HEK293 (cell line): ENCODE results near the gene EVC2.

Source experiments
- BCL6B ChIP-seq: fragments of 450-650 bp; formaldehyde crosslinking; IDR thresholded peaks from 2 replicates; pipeline ENCODE4 v1.5.1; 2017; ENCODE audit warnings: missing biosample characterization, missing genetic modification characterization
- MYNN ChIP-seq: fragments of 450-650 bp; formaldehyde crosslinking; IDR thresholded peaks from 2 replicates; pipeline ENCODE4 v1.5.1; 2016; ENCODE audit warnings: missing biosample characterization, missing genetic modification characterization, borderline replicate concordance
- SCRT1 ChIP-seq: fragments of 450-650 bp; formaldehyde crosslinking; IDR thresholded peaks from 2 replicates; pipeline ENCODE4 v1.5.1; 2016; ENCODE audit warnings: missing biosample characterization, missing genetic modification characterization, borderline replicate concordance
- YY1 ChIP-seq: fragments of 450-650 bp; formaldehyde crosslinking; IDR thresholded peaks from 2 replicates; pipeline ENCODE4 v1.5.1; 2018; ENCODE audit warnings: missing biosample characterization, missing genetic modification characterization
- ZBTB17 ChIP-seq: fragments of 450-650 bp; formaldehyde crosslinking; IDR thresholded peaks from 2 replicates; pipeline ENCODE4 v1.5.1; 2016; ENCODE audit warnings: missing biosample characterization, missing genetic modification characterization
- ZEB2 ChIP-seq: fragments of 450-650 bp; formaldehyde crosslinking; IDR thresholded peaks from 2 replicates; pipeline ENCODE4 v1.5.1; 2016; ENCODE audit warnings: missing biosample characterization, missing genetic modification characterization
- TF ChIP-seq, protein P1 (sequence below): fragments of 450-650 bp; formaldehyde crosslinking; IDR thresholded peaks from 2 replicates; pipeline ENCODE4 v1.5.1; 2016; ENCODE audit warnings: missing biosample characterization, missing genetic modification characterization, low read depth
- TF ChIP-seq, protein P2 (sequence below): fragments of 450-650 bp; formaldehyde crosslinking; IDR thresholded peaks from 2 replicates; pipeline ENCODE4 v1.5.1; 2016; ENCODE audit warnings: missing biosample characterization, missing genetic modification characterization

DNA sequence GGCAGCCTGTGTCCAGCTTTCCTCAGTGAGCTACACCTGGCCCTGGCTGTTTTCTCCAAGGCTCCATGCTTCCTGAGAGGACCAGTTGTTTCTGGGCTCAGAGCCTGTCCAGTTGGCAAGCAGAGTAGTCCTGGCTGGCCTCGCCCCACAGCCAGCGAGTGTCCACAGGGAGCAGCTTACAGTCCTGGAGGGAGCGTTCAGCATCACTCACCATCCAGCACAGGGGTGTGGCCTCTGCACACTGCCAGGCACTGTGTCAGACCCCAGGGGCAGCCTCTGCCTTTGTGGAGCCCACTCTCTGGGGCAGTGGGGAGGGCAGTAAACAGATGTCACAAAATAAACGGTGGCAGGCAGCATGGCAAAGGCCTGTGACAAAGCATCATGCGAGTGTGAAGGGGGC lies 26.5 kb upstream of the EVC2 start:
- TF ChIP-seq MYNN (tag by site-specific recombination) (no peak), BCL6B (tag by site-specific recombination) (no peak), YY1 (no peak), ZBTB17 (tag by site-specific recombination) (no peak), SCRT1 (tag by site-specific recombination) (no peak), ZEB2 (tag by site-specific recombination) (no peak)
- TF ChIP-seq, protein P1, sequence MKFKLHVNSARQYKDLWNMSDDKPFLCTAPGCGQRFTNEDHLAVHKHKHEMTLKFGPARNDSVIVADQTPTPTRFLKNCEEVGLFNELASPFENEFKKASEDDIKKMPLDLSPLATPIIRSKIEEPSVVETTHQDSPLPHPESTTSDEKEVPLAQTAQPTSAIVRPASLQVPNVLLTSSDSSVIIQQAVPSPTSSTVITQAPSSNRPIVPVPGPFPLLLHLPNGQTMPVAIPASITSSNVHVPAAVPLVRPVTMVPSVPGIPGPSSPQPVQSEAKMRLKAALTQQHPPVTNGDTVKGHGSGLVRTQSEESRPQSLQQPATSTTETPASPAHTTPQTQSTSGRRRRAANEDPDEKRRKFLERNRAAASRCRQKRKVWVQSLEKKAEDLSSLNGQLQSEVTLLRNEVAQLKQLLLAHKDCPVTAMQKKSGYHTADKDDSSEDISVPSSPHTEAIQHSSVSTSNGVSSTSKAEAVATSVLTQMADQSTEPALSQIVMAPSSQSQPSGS (tag by site-specific recombination): no peak
- TF ChIP-seq, protein P2, sequence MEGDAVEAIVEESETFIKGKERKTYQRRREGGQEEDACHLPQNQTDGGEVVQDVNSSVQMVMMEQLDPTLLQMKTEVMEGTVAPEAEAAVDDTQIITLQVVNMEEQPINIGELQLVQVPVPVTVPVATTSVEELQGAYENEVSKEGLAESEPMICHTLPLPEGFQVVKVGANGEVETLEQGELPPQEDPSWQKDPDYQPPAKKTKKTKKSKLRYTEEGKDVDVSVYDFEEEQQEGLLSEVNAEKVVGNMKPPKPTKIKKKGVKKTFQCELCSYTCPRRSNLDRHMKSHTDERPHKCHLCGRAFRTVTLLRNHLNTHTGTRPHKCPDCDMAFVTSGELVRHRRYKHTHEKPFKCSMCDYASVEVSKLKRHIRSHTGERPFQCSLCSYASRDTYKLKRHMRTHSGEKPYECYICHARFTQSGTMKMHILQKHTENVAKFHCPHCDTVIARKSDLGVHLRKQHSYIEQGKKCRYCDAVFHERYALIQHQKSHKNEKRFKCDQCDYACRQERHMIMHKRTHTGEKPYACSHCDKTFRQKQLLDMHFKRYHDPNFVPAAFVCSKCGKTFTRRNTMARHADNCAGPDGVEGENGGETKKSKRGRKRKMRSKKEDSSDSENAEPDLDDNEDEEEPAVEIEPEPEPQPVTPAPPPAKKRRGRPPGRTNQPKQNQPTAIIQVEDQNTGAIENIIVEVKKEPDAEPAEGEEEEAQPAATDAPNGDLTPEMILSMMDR (tag by site-specific recombination): no peak
